ENCODE data around the gene HOXB3.

HOXB3 gene

GRCh38 chr17:48569674-48570324, 20.2 kb downstream of the HOXB3 start:
- no peak for DNase-seq (ENCODE audit: low read depth in 2 of 2)

- DNase-seq (ENCODE audit: low read depth in 2 of 2) = no peak
These were observed 20.8 kb downstream of the HOXB3 start for GRCh38 chr17:48569240-48569582.

GRCh38 chr17:48568499-48569239, 21.4 kb downstream of the HOXB3 start:
- no peak for DNase-seq (ENCODE audit: low read depth in 2 of 2)

- DNase-seq (ENCODE audit: low read depth in 2 of 2) = no peak
These were observed 22.2 kb downstream of the HOXB3 start for GRCh38 chr17:48567646-48568354.

GRCh38 chr17:48567209-48567608, 22.8 kb downstream of the HOXB3 start:
- no peak for DNase-seq (ENCODE audit: low read depth in 2 of 2)

GRCh38 chr17:48566717-48567116, 23.3 kb downstream of the HOXB3 start:
- DNase-seq (ENCODE audit: low read depth in 2 of 2) = no peak

- DNase-seq (ENCODE audit: low read depth in 2 of 2) = no peak
These were observed 23.9 kb downstream of the HOXB3 start for GRCh38 chr17:48565925-48566710.

- no peak for DNase-seq (ENCODE audit: low read depth in 2 of 2)
These were observed 25.0 kb downstream of the HOXB3 start for GRCh38 chr17:48565022-48565554.

- no peak for DNase-seq (ENCODE audit: low read depth in 2 of 2)
These were observed 25.6 kb downstream of the HOXB3 start for GRCh38 chr17:48564188-48565021.

- no peak for DNase-seq (ENCODE audit: low read depth in 2 of 2)
These were observed 26.2 kb downstream of the HOXB3 start for GRCh38 chr17:48563867-48564187.

GRCh38 chr17:48563385-48563838, 26.6 kb downstream of the HOXB3 start:
- no peak for DNase-seq (ENCODE audit: low read depth in 2 of 2)

GRCh38 chr17:48562934-48563333, 27.1 kb downstream of the HOXB3 start:
- DNase-seq (ENCODE audit: low read depth in 2 of 2) = no peak

- no peak for DNase-seq (ENCODE audit: low read depth in 2 of 2)
These were observed 27.9 kb downstream of the HOXB3 start for GRCh38 chr17:48561884-48562810.

GRCh38 chr17:48559840-48560817, 29.9 kb downstream of the HOXB3 start:
- DNase-seq (ENCODE audit: low read depth in 2 of 2) = no peak

GRCh38 chr17:48559122-48559839, 30.8 kb downstream of the HOXB3 start:
- no peak for DNase-seq (ENCODE audit: low read depth in 2 of 2)

- DNase-seq (ENCODE audit: low read depth in 2 of 2) = no peak
These were observed 31.3 kb downstream of the HOXB3 start for GRCh38 chr17:48558831-48559121.

- no peak for DNase-seq (ENCODE audit: low read depth in 2 of 2)
These were observed 31.8 kb downstream of the HOXB3 start for GRCh38 chr17:48558057-48558830.

Measured in activated CD4-positive, alpha-beta T cell treated with anti-CD3 and anti-CD28 coated beads for 24 hours (primary cell).